Brain microvascular endothelial cell (primary cell): ENCODE data around the gene CALCOCO1.

Source experiments
- DNase-seq: peaks from one replicate; pipeline ENCODE4 v3.0.0-alpha.2; 2020
- H3K27ac ChIP-seq: fragments of 250-450 bp; sonication (Bioruptor Pico); 2 replicates; pipeline ENCODE4 v1.5.1; 2020; ENCODE audit warnings: mild to moderate bottlenecking, moderate library complexity
- H3K27me3 ChIP-seq: fragments of 250-450 bp; sonication (Bioruptor Pico); replicated peaks from 2 replicates; pipeline ENCODE4 v1.5.1; 2020; ENCODE audit warnings: mild to moderate bottlenecking
- H3K36me3 ChIP-seq: fragments of 250-450 bp; sonication (Bioruptor Pico); replicated peaks from 2 replicates; pipeline ENCODE4 v1.5.1; 2020; ENCODE audit warnings: mild to moderate bottlenecking
- H3K4me3 ChIP-seq: 2 replicates; pipeline ENCODE4 v1.5.1; 2011; ENCODE audit warnings: low read depth, mild to moderate bottlenecking, control low read depth, low read length, moderate library complexity
- in situ Hi-C: cut with HindIII; loops from 2 replicates; pipeline ENCODE4 v1.10.0; 2017; ENCODE audit warnings: low sequenced_read_pairs, low pct_ligation_motif_present
- TF ChIP-seq, protein P1 (sequence below): IDR thresholded peaks from 2 replicates; pipeline ENCODE4 v1.5.1; 2011; ENCODE audit warnings: low read depth, mild to moderate bottlenecking, moderate library complexity, low read length, control low read depth, inconsistent platforms; ENCODE audit errors: missing control alignments

The CALCOCO1 gene

DNA sequence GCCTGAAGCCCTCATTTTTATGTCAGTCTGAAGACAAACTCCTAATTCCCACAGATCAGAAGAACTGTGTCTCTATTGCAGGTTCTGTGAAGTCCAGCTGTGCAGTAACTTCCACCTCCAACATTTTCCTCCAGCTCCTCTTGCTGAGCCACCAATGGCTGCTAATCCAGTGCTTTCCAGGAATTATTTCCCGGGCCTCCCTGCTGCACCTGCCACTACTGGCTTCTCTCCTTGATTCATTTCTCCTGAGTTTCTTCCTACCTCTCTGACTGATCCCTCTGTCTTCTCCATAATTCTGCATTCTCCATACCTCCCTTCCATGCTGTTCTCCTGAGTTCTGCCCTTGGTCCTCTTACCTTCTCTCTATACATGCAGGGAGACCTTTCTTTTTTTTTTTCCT lies 21.2 kb downstream of the CALCOCO1 start:
- DNase-seq = no peak
- Histone ChIP-seq H3K27ac (no peak overlapping the region), H3K36me3 (no peaks in the 10 kb centered on the region), H3K27me3 (peaks cover 57% of the 10 kb centered on the region), H3K4me3 (no peak overlapping the region)
- in situ Hi-C loops = no loop called here
- TF ChIP-seq, protein P1, sequence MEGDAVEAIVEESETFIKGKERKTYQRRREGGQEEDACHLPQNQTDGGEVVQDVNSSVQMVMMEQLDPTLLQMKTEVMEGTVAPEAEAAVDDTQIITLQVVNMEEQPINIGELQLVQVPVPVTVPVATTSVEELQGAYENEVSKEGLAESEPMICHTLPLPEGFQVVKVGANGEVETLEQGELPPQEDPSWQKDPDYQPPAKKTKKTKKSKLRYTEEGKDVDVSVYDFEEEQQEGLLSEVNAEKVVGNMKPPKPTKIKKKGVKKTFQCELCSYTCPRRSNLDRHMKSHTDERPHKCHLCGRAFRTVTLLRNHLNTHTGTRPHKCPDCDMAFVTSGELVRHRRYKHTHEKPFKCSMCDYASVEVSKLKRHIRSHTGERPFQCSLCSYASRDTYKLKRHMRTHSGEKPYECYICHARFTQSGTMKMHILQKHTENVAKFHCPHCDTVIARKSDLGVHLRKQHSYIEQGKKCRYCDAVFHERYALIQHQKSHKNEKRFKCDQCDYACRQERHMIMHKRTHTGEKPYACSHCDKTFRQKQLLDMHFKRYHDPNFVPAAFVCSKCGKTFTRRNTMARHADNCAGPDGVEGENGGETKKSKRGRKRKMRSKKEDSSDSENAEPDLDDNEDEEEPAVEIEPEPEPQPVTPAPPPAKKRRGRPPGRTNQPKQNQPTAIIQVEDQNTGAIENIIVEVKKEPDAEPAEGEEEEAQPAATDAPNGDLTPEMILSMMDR = no peak

DNA sequence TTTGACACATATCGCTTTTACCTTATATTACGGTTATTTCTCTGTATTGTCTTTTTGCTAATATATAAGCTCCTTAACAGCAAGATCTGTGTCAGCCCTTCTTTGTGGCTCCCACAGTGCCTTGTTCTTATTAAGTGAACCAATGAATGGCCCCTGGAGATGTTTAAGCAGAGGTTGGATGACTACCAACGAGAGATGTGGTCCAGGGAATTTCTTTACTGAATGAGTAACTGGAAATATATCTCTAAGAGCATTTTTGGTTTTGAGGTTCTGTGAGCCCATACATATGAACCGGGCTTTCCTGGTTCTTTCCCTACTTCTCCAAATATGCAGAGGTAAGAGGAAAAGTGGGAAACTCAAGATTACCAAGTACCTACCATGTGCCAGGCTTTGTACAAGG lies 23.5 kb downstream of the CALCOCO1 start:
- TF ChIP-seq, protein P1 = no peak
- Histone ChIP-seq H3K36me3 (no peaks in the 10 kb centered on the region), H3K4me3 (no peak overlapping the region), H3K27me3 (peaks cover 66% of the 10 kb centered on the region), H3K27ac (no peak overlapping the region)
- in situ Hi-C loops = no loop called here
- DNase-seq = peak; percentile 22

DNA sequence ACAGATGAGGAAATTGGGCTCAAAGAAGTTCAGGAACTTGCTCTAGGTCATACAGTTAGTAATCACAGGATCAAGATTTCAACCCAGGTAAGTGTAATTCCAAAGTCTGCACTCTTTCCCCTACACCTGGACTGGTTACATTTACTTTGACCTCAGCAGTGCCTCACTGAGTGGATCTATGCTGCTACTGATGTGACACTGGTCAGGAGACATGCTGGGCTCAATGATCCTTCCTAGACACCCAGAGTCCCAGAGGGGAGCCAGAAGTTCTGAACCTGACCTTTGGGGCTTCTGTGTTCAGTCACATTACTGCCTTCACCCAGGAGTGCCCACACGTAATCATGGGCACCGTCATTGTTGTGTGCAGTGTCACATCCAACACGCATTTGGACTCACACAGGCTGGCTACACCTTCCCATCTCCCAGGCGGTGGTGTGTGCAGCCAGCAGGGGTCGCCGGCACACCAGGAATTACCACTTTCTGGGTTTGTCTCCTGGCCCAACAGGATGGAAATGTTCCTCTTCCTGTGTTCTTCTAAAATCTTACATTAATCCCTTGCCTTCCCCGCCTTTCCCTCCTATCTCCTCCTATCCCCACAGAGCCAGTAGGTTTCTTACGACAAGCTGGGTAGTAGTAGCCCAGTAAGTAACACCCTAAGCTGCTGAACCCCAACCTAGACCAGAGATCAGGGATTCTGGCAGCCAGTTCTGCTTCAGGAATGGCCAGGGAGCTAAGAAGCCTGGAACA lies 25.6 kb downstream of the CALCOCO1 start:
- H3K36me3 ChIP-seq = no peaks in the 10 kb centered on the region
- H3K4me3 ChIP-seq = no peak overlapping the region
- in situ Hi-C loops = no loop called here
- peak; percentile 77 for DNase-seq
- TF ChIP-seq, protein P1 = peak; percentile 99
- peaks cover 67% of the 10 kb centered on the region for H3K27me3 ChIP-seq
- H3K27ac ChIP-seq = no peak overlapping the region

DNA sequence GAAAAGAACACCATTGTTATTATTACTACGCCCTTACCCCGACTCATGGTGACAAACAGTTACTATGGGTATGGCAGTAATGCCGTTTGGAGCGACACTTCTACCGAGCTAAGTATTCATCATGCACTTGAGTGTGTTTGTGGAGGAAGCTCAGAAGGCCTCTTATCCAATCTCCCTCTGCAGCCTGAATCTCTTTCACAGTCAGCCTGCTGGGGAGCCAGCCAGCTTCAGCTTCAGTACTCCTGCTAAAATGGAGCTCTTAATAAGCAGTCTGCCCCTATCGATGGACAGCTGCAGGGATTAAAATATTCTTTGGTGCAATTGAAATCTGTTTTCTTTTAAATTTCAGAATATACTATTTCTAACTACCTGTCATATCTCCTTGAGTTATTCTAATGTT lies 26.7 kb downstream of the CALCOCO1 start:
- peaks cover 61% of the 10 kb centered on the region for H3K27me3 ChIP-seq
- DNase-seq = no peak
- in situ Hi-C loops = no loop called here
- H3K27ac ChIP-seq = no peak overlapping the region
- TF ChIP-seq, protein P1 = no peak
- no peaks in the 10 kb centered on the region for H3K36me3 ChIP-seq
- H3K4me3 ChIP-seq = no peak overlapping the region

DNA sequence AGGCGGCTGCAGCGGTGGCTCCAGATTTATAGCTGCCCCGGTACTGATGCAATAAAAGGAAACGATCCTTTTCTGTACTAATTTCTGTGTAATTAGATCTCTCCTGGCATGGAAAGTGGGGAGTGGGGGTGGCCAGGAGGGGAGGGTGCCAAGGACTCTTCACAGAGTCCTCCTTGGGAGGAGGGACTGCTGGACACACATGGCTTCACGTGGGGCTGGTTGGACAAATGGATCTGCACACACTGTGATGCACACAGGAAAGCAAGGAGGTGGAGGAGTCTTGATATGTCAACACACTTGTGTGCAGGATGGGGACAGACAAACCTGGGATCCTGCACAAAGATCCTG lies 27.6 kb downstream of the CALCOCO1 start:
- TF ChIP-seq, protein P1 = no peak
- peaks cover 56% of the 10 kb centered on the region for H3K27me3 ChIP-seq
- no peak overlapping the region for H3K27ac ChIP-seq
- in situ Hi-C loops = no loop called here
- no peaks in the 10 kb centered on the region for H3K36me3 ChIP-seq
- H3K4me3 ChIP-seq = no peak overlapping the region
- no peak for DNase-seq
